LoVo (cell line): ENCODE data around the gene SMIM21.
A peak's percentile ranks its signal among the peaks of the same experiment; 100 is the strongest.

Experiments
- DNase-seq: peaks from one replicate; pipeline ENCODE4 v3.0.0-alpha.2; 2016; ENCODE audit warnings: low spot score

The SMIM21 gene

GRCh38 chr18:75377258-75377657 lies 50.2 kb downstream of the SMIM21 start:
- DNase-seq, result no peak

GRCh38 chr18:75376004-75376403 lies 51.5 kb downstream of the SMIM21 start:
- peak; percentile 7 for DNase-seq

- no peak for DNase-seq
These were observed 52.2 kb downstream of the SMIM21 start for GRCh38 chr18:75375341-75375740.

- DNase-seq, result no peak
These were observed 53.0 kb downstream of the SMIM21 start for GRCh38 chr18:75374466-75374865.

- DNase-seq, result no peak
These were observed 58.3 kb downstream of the SMIM21 start for GRCh38 chr18:75369026-75369721.

- no peak for DNase-seq
These were observed 61.7 kb downstream of the SMIM21 start for GRCh38 chr18:75365837-75366236.

GRCh38 chr18:75365254-75365629 lies 62.3 kb downstream of the SMIM21 start:
- DNase-seq, result no peak

GRCh38 chr18:75364512-75365253 lies 62.8 kb downstream of the SMIM21 start:
- DNase-seq, result no peak

- no peak for DNase-seq
These were observed 63.9 kb downstream of the SMIM21 start for GRCh38 chr18:75363446-75364225.

GRCh38 chr18:75362435-75362834 lies 65.1 kb downstream of the SMIM21 start:
- DNase-seq, result no peak

GRCh38 chr18:75360941-75361340 lies 66.6 kb downstream of the SMIM21 start:
- DNase-seq, result no peak

- DNase-seq, result no peak
These were observed 67.3 kb downstream of the SMIM21 start for GRCh38 chr18:75360215-75360614.
